Body of pancreas (tissue), 4 donors: Measurements from ENCODE around the gene TMEM141. TPM values are rescaled to one million over a fixed set of nuclear protein-coding genes. Genes with fewer than 3 reads are reported as not detected.

Experiments
- ATAC-seq: fragments of 150-250 bp; one replicate; pipeline ENCODE4 v1.9.1; 2016
- DNase-seq, 4 donors: peaks; one replicate each; pipeline ENCODE4 v3.0.0-alpha.2; 2019
- H3K27ac ChIP-seq, 4 donors: fragments of 200-600 bp; sonication (generic); 1 replicate in 3 of 4; 2 replicates in 1 of 4; pipeline versions ENCODE4 v1.5.1 to v1.6.1; 2016 to 2019; ENCODE audit warnings: mild to moderate bottlenecking in 1 of 4, mixed read lengths in 1 of 4, moderate library complexity in 1 of 4
- H3K27me3 ChIP-seq, 2 donors: fragments of 200-600 bp; sonication (generic); one replicate each; pipeline ENCODE4 v1.6.0; 2016; ENCODE audit warnings: mild to moderate bottlenecking in 1 of 2
- H3K36me3 ChIP-seq, 2 donors: fragments of 200-600 bp; sonication (generic); replicated peaks in 1 of 2; 2 replicates each; pipeline ENCODE4 v1.5.1; 2016; ENCODE audit warnings: low read depth in 2 of 2; ENCODE audit not compliant: insufficient read depth in 1 of 2
- H3K4me1 ChIP-seq: fragments of 200-600 bp; sonication (generic); one replicate; pipeline ENCODE4 v1.6.0; 2016
- H3K4me3 ChIP-seq, 2 donors: fragments of 200-600 bp; sonication (generic); 1 replicate in 1 of 2; 2 replicates in 1 of 2; pipeline ENCODE4 v1.5.1; 2016 to 2019
- H3K9me3 ChIP-seq, 3 donors: fragments of 200-600 bp; sonication (generic); 1 replicate in 2 of 3; 2 replicates in 1 of 3; pipeline ENCODE4 v1.5.1; 2016
- CTCF ChIP-seq, 7 experiments: fragments of 450-650 bp in 4 of 7; fragments of 200-600 bp in 3 of 7; sonication (generic) in 3 of 7; IDR thresholded peaks; one replicate each; pipeline ENCODE4 v1.5.1; 2016 to 2019; ENCODE audit warnings: antibody characterized with exemption in 7 of 7
- POLR2A ChIP-seq, 3 donors: fragments of 450-650 bp; IDR thresholded peaks; one replicate each; pipeline ENCODE4 v1.6.1; 2016; ENCODE audit warnings: antibody characterized with exemption in 3 of 3, mild to moderate bottlenecking in 2 of 3
- WGBS, 2 donors: methylation state at CpG; one replicate each; pipeline ENCODE4 v1.1.5; 2017; 5-methylcytosine and 5-hydroxymethylcytosine counted together
- intact Hi-C: fragments of 100-400 bp; cut with DNase I; formaldehyde crosslinking; loops from one replicate; pipeline ENCODE4 v1.15.1; 2023
- total RNA-seq, 2 donors: library from RNA; depleted of rRNA; stranded (reverse); fragments of >200 nt; gene quantifications; one replicate each; pipeline ENCODE4 v1.1.0, GENCODE V29; 2016

The TMEM141 gene
- total RNA-seq, 2 donors from 2014 or later: 45.1 to 52.1 TPM

- no peaks in the 10 kb centered on the region for H3K27me3 ChIP-seq
- peak overlapping the region in 1 of 2 donors; percentile 60 for H3K4me3 ChIP-seq
- H3K9me3 ChIP-seq: no peaks in the 10 kb centered on the region
- H3K27ac ChIP-seq: peak overlapping the region in 3 of 4 donors; percentile 76 to 91 (median 87)
- intact Hi-C loops: no loop called here
- TF ChIP-seq POLR2A (IDR thresholded peaks at IDR 0.05) (no peak), CTCF (IDR thresholded peaks at IDR 0.05) (no peak)
- WGBS, 2 donors: 70 to 78% methylated on average over 12 to 25 of the region's 25 CpGs
- DNase-seq: peak in 2 of 4 donors; percentile 11
- H3K4me1 ChIP-seq: peaks cover 44% of the 10 kb centered on the region
- H3K36me3 ChIP-seq: no peaks in the 10 kb centered on the region
- ATAC-seq: no peak
These were observed 15.6 kb downstream of the TMEM141 start for GRCh38 chr9:136806631-136807201.

- Histone ChIP-seq H3K4me1 (peaks cover 44% of the 10 kb centered on the region), H3K4me3 (peak within 1 kb of the TSS; percentile 87 to 97), H3K9me3 (no peaks in the 10 kb centered on the region), H3K27me3 (no peaks in the 10 kb centered on the region), H3K36me3 (no peaks in the 10 kb centered on the region), H3K27ac (peak within 1 kb of the TSS; percentile 76 to 91 (median 88))
- TF ChIP-seq CTCF (IDR thresholded peaks at IDR 0.05) (peak in 2 of 7 experiments; percentile 3 to 26), POLR2A (IDR thresholded peaks at IDR 0.05) (peak; percentile 16 to 69 (median 61))
- ATAC-seq (peak; percentile 92), DNase-seq (peak; percentile 72 to 79 (median 78))
- 0 to 4% methylated on average over 11 to 94 of the region's 96 CpGs for whole genome bisulfite sequencing, 2 donors
- intact Hi-C loops: no loop called here
These were observed 16.3 kb downstream of the TMEM141 start, which contains the start of gene RABL6 for GRCh38 chr9:136807281-136808074. Gene RABL6, plus strand, starts transcription at chr9:136807948. Its CDS starts 249 bp downstream, at chr9:136808197.

- Histone ChIP-seq H3K27me3 (no peaks in the 10 kb centered on the region), H3K9me3 (no peaks in the 10 kb centered on the region), H3K4me1 (peaks cover 44% of the 10 kb centered on the region), H3K27ac (peak overlapping the region; percentile 76 to 91 (median 88)), H3K4me3 (peak overlapping the region; percentile 87 to 97), H3K36me3 (no peaks in the 10 kb centered on the region)
- TF ChIP-seq POLR2A (IDR thresholded peaks at IDR 0.05): no peak
- TF ChIP-seq CTCF (IDR thresholded peaks at IDR 0.05): peak in 1 of 7 experiments; percentile 15
- intact Hi-C loops: no loop called here
- ATAC-seq: peak; percentile 37
- peak; percentile 35 to 63 (median 46) for DNase-seq
- 0% methylated on average over 16 to 89 of the region's 93 CpGs for WGBS, 2 donors
These were observed 17.1 kb downstream of the TMEM141 start for GRCh38 chr9:136808075-136808805.

GRCh38 chr9:136808806-136809158, 17.6 kb downstream of the TMEM141 start:
- Histone ChIP-seq H3K27ac (peak overlapping the region; percentile 76 to 91 (median 88)), H3K9me3 (no peaks in the 10 kb centered on the region), H3K27me3 (no peaks in the 10 kb centered on the region), H3K4me3 (peak overlapping the region; percentile 87 to 97), H3K4me1 (peaks cover 44% of the 10 kb centered on the region), H3K36me3 (no peaks in the 10 kb centered on the region)
- ATAC-seq (no peak), DNase-seq (no peak)
- TF ChIP-seq POLR2A (IDR thresholded peaks at IDR 0.05): no peak
- no peak for TF ChIP-seq CTCF (IDR thresholded peaks at IDR 0.05)
- WGBS, 2 donors: 2 to 4% methylated on average over 14 of the region's 14 CpGs
- intact Hi-C loops: no loop called here
